ENCODE results near the gene TMEM198. TPM values are rescaled to one million over a fixed set of nuclear protein-coding genes. Genes with fewer than 3 reads are reported as not detected.

TMEM198 gene
- total and polyA plus RNA-seq, 2 experiments from 2014 or later: 5.6 to 13.7 TPM

DNA sequence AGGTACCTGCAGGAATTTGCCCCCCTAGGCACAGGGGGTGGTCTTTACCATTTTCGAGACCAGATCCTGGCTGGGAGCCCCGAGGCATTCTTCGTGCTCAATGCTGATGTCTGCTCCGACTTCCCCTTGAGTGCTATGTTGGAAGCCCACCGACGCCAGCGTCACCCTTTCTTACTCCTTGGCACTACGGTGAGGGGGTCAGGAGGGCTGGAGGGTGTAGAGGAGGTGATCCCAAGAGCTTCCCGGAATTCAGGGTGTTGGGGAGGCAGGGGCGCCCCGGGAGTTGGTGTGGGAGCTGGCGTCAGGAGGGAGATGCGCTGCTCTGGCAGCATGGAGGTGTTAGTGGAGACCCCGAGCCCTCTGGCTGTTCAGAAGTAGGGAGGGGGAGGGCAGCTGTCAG, 42.0 kb upstream of the TMEM198 start (continued):
- TF ChIP-seq, protein P1, sequence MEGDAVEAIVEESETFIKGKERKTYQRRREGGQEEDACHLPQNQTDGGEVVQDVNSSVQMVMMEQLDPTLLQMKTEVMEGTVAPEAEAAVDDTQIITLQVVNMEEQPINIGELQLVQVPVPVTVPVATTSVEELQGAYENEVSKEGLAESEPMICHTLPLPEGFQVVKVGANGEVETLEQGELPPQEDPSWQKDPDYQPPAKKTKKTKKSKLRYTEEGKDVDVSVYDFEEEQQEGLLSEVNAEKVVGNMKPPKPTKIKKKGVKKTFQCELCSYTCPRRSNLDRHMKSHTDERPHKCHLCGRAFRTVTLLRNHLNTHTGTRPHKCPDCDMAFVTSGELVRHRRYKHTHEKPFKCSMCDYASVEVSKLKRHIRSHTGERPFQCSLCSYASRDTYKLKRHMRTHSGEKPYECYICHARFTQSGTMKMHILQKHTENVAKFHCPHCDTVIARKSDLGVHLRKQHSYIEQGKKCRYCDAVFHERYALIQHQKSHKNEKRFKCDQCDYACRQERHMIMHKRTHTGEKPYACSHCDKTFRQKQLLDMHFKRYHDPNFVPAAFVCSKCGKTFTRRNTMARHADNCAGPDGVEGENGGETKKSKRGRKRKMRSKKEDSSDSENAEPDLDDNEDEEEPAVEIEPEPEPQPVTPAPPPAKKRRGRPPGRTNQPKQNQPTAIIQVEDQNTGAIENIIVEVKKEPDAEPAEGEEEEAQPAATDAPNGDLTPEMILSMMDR (conservative IDR thresholded peaks at IDR 0.05; ENCODE audit: low read depth in 2 of 2): no peak
- TF ChIP-seq STAT1 (IDR thresholded peaks at IDR 0.05; ENCODE audit: unreplicated experiment) (no peak), EZH2 (IDR thresholded peaks at IDR 0.05; ENCODE audit: low read depth, unreplicated experiment) (no peak), ZNF331 (CRISPR knock-in tag; IDR thresholded peaks at IDR 0.05; ENCODE audit: low read depth) (no peak), POLR2AphosphoS5 (IDR thresholded peaks at IDR 0.05; ENCODE audit: low read depth) (no peak)

DNA sequence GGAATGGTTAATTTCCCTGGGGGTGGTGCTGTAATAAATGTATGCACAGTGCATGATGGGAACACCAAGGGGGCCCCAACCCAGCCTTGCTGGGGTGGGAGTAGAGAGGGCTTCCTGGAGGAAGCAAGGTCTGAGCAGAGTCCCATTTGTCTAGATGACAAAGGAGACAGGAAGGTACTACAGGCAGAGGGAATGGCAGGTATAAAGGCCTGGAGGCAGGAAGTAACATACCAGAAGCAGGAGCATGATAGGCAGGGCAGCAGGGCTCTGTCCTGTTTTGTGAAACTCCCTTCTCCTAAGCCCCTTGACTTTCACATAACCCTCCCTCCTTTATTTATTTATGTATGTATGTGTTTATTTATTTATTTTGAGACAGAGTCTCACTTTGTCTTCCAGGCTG, 41.2 kb upstream of the TMEM198 start:
- Mint-ChIP-seq H3K9me3 (no peaks in the 10 kb centered on the region), H3K4me3 (no peak overlapping the region; the same call in 2 of the 3 replicates), H3K4me1 (peaks cover 67% of the 10 kb centered on the region), H3K27me3 (ENCODE audit: insufficient read depth, low read depth, poor library complexity) (peaks cover 16% of the 10 kb centered on the region), H3K27ac (peak overlapping the region; percentile 25; the same call in 1 of the 2 replicates), H3K36me3 (ENCODE audit: low read depth) (peaks cover 10% of the 10 kb centered on the region)
- Histone ChIP-seq H3K4me3 (no peak overlapping the region), H3K9me2 (ENCODE audit: insufficient read depth) (no peaks in the 10 kb centered on the region), H3K79me2 (replicated peaks; ENCODE audit: insufficient read depth) (no peaks in the 10 kb centered on the region), H3K27ac (ENCODE audit: low read depth) (no peak overlapping the region), H3F3A (replicated peaks; ENCODE audit: low read depth) (peaks cover 19% of the 10 kb centered on the region), H3K36me3 (ENCODE audit: insufficient read depth) (no peaks in the 10 kb centered on the region), H3K27me3 (ENCODE audit: insufficient read depth) (peaks cover 4% of the 10 kb centered on the region), H4K20me1 (replicated peaks; ENCODE audit: insufficient read depth) (no peaks in the 10 kb centered on the region), H3K4me2 (no peak overlapping the region), H3K4me1 (ENCODE audit: insufficient read depth) (peaks cover 45% of the 10 kb centered on the region), H2AFZ (no peak overlapping the region)
- DNase-seq (ENCODE audit: low spot score): no peak
- no peak for ATAC-seq
- TF ChIP-seq, protein P2, sequence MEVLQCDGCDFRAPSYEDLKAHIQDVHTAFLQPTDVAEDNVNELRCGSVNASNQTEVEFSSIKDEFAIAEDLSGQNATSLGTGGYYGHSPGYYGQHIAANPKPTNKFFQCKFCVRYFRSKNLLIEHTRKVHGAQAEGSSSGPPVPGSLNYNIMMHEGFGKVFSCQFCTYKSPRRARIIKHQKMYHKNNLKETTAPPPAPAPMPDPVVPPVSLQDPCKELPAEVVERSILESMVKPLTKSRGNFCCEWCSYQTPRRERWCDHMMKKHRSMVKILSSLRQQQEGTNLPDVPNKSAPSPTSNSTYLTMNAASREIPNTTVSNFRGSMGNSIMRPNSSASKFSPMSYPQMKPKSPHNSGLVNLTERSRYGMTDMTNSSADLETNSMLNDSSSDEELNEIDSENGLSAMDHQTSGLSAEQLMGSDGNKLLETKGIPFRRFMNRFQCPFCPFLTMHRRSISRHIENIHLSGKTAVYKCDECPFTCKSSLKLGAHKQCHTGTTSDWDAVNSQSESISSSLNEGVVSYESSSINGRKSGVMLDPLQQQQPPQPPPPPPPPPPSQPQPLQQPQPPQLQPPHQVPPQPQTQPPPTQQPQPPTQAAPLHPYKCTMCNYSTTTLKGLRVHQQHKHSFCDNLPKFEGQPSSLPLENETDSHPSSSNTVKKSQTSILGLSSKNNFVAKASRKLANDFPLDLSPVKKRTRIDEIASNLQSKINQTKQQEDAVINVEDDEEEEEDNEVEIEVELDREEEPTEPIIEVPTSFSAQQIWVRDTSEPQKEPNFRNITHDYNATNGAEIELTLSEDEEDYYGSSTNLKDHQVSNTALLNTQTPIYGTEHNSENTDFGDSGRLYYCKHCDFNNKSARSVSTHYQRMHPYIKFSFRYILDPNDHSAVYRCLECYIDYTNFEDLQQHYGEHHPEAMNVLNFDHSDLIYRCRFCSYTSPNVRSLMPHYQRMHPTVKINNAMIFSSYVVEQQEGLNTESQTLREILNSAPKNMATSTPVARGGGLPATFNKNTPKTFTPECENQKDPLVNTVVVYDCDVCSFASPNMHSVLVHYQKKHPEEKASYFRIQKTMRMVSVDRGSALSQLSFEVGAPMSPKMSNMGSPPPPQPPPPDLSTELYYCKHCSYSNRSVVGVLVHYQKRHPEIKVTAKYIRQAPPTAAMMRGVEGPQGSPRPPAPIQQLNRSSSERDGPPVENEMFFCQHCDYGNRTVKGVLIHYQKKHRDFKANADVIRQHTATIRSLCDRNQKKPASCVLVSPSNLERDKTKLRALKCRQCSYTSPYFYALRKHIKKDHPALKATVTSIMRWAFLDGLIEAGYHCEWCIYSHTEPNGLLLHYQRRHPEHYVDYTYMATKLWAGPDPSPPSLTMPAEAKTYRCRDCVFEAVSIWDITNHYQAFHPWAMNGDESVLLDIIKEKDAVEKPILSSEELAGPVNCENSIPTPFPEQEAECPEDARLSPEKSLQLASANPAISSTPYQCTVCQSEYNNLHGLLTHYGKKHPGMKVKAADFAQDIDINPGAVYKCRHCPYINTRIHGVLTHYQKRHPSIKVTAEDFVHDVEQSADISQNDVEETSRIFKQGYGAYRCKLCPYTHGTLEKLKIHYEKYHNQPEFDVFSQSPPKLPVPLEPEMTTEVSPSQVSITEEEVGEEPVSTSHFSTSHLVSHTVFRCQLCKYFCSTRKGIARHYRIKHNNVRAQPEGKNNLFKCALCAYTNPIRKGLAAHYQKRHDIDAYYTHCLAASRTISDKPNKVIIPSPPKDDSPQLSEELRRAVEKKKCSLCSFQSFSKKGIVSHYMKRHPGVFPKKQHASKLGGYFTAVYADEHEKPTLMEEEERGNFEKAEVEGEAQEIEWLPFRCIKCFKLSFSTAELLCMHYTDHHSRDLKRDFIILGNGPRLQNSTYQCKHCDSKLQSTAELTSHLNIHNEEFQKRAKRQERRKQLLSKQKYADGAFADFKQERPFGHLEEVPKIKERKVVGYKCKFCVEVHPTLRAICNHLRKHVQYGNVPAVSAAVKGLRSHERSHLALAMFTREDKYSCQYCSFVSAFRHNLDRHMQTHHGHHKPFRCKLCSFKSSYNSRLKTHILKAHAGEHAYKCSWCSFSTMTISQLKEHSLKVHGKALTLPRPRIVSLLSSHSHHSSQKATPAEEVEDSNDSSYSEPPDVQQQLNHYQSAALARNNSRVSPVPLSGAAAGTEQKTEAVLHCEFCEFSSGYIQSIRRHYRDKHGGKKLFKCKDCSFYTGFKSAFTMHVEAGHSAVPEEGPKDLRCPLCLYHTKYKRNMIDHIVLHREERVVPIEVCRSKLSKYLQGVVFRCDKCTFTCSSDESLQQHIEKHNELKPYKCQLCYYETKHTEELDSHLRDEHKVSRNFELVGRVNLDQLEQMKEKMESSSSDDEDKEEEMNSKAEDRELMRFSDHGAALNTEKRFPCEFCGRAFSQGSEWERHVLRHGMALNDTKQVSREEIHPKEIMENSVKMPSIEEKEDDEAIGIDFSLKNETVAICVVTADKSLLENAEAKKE (CRISPR knock-in tag; IDR thresholded peaks at IDR 0.05): no peak
- no peak for TF ChIP-seq ZNF331 (CRISPR knock-in tag; IDR thresholded peaks at IDR 0.05; ENCODE audit: low read depth)
- TF ChIP-seq, protein P3, sequence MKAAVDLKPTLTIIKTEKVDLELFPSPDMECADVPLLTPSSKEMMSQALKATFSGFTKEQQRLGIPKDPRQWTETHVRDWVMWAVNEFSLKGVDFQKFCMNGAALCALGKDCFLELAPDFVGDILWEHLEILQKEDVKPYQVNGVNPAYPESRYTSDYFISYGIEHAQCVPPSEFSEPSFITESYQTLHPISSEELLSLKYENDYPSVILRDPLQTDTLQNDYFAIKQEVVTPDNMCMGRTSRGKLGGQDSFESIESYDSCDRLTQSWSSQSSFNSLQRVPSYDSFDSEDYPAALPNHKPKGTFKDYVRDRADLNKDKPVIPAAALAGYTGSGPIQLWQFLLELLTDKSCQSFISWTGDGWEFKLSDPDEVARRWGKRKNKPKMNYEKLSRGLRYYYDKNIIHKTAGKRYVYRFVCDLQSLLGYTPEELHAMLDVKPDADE (IDR thresholded peaks at IDR 0.05): no peak
- no peak for TF ChIP-seq EZH2 (IDR thresholded peaks at IDR 0.05; ENCODE audit: low read depth, unreplicated experiment)
- TF ChIP-seq, protein P4, sequence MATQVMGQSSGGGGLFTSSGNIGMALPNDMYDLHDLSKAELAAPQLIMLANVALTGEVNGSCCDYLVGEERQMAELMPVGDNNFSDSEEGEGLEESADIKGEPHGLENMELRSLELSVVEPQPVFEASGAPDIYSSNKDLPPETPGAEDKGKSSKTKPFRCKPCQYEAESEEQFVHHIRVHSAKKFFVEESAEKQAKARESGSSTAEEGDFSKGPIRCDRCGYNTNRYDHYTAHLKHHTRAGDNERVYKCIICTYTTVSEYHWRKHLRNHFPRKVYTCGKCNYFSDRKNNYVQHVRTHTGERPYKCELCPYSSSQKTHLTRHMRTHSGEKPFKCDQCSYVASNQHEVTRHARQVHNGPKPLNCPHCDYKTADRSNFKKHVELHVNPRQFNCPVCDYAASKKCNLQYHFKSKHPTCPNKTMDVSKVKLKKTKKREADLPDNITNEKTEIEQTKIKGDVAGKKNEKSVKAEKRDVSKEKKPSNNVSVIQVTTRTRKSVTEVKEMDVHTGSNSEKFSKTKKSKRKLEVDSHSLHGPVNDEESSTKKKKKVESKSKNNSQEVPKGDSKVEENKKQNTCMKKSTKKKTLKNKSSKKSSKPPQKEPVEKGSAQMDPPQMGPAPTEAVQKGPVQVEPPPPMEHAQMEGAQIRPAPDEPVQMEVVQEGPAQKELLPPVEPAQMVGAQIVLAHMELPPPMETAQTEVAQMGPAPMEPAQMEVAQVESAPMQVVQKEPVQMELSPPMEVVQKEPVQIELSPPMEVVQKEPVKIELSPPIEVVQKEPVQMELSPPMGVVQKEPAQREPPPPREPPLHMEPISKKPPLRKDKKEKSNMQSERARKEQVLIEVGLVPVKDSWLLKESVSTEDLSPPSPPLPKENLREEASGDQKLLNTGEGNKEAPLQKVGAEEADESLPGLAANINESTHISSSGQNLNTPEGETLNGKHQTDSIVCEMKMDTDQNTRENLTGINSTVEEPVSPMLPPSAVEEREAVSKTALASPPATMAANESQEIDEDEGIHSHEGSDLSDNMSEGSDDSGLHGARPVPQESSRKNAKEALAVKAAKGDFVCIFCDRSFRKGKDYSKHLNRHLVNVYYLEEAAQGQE (IDR thresholded peaks at IDR 0.05; ENCODE audit: unreplicated experiment): no peak
- TF ChIP-seq POLR2AphosphoS5 (IDR thresholded peaks at IDR 0.05; ENCODE audit: low read depth): no peak
- TF ChIP-seq, protein P1 (conservative IDR thresholded peaks at IDR 0.05; ENCODE audit: low read depth in 2 of 2): no peak
- no peak for TF ChIP-seq NANOG (IDR thresholded peaks at IDR 0.05; ENCODE audit: borderline replicate concordance)

Measured in GM23338 (cell line).